ENCODE data around the gene IFFO2. TPM values are rescaled to one million over a fixed set of nuclear protein-coding genes. Genes with fewer than 3 reads are reported as not detected.

IFFO2 gene
- total RNA-seq, 4 donors from 2014 or later: 4.1 to 19.4 (median 7.3) TPM

DNA sequence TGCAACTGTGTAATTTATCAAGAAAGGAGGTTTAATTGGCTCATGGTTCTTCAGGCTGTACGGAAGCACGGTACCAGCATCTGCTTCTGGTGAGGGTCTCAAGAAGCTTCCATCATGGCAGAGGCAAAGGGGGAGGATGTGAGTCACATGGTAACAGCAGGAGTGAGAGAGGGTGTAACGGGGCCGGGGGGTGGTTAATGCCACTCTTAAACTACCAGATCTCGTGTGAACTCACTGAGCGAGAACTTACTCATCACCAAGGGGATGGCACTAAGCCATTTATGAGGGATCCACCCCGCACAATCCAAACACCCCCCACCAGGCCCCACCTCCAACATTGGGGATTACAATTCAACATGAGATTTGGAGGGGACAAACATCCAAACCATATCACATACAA is 21.0 kb upstream of the IFFO2 start:
- H3K36me3 ChIP-seq: no peaks in the 10 kb centered on the region
- H3K27me3 ChIP-seq: no peaks in the 10 kb centered on the region
- intact Hi-C loops (cut with DNase I; ENCODE audit: low total_unique reads): no loop called here
- no peak overlapping the region for H3K27ac ChIP-seq
- H3K4me3 ChIP-seq: no peak overlapping the region
- DNase-seq: no peak
- no peaks in the 10 kb centered on the region for H3K4me1 ChIP-seq
- H3K9me3 ChIP-seq: no peaks in the 10 kb centered on the region
- TF ChIP-seq POLR2A (IDR thresholded peaks at IDR 0.05): no peak
- TF ChIP-seq, protein P1, sequence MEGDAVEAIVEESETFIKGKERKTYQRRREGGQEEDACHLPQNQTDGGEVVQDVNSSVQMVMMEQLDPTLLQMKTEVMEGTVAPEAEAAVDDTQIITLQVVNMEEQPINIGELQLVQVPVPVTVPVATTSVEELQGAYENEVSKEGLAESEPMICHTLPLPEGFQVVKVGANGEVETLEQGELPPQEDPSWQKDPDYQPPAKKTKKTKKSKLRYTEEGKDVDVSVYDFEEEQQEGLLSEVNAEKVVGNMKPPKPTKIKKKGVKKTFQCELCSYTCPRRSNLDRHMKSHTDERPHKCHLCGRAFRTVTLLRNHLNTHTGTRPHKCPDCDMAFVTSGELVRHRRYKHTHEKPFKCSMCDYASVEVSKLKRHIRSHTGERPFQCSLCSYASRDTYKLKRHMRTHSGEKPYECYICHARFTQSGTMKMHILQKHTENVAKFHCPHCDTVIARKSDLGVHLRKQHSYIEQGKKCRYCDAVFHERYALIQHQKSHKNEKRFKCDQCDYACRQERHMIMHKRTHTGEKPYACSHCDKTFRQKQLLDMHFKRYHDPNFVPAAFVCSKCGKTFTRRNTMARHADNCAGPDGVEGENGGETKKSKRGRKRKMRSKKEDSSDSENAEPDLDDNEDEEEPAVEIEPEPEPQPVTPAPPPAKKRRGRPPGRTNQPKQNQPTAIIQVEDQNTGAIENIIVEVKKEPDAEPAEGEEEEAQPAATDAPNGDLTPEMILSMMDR (IDR thresholded peaks at IDR 0.05): no peak

DNA sequence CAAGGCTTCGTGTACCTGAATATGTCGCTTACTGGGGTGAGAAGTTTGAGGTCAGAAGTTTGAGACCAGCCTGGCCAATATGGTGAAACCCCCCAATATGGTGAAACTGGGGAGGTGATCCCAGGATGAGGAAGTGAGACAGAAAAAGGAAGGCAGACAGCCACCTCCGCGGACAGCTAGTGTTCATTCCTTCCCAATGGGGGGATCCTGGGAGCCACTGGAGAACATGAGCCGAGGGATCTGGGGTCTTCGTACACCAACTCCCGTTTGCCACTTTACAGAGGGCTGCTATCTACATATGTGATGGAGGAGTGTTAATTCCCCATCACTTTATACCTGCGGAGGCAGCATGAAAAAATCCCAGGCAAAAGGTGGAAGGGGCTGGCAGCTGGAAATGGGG is 19.6 kb upstream of the IFFO2 start:
- Histone ChIP-seq H3K4me3 (no peak overlapping the region), H3K27ac (no peak overlapping the region), H3K36me3 (no peaks in the 10 kb centered on the region), H3K4me1 (no peaks in the 10 kb centered on the region), H3K27me3 (no peaks in the 10 kb centered on the region), H3K9me3 (no peaks in the 10 kb centered on the region)
- intact Hi-C loops (cut with DNase I; ENCODE audit: low total_unique reads): no loop called here
- no peak for TF ChIP-seq POLR2A (IDR thresholded peaks at IDR 0.05)
- TF ChIP-seq, protein P1 (IDR thresholded peaks at IDR 0.05): no peak
- no peak for DNase-seq

DNA sequence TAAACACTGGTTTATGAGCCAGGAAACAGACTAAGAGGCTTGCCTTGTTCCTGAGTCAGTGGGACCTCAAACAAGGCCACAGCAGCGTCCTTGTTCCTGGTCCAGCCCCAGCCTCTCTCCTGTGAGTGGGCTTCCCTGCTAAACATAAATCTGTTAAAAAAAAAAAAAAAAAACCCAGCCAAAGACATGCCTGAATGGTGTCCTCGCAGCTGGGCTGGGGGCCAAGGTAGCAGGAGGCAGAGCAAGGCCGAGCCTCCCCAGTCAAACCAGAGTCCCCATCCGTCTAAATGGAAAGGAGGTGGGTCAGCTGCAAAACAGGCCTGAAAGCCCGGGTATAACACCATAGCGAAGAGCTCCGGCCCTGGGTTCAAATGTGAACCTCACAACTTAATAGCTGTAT is 18.1 kb upstream of the IFFO2 start:
- H3K36me3 ChIP-seq: no peaks in the 10 kb centered on the region
- H3K4me3 ChIP-seq: no peak overlapping the region
- TF ChIP-seq POLR2A (IDR thresholded peaks at IDR 0.05): no peak
- TF ChIP-seq, protein P1 (IDR thresholded peaks at IDR 0.05): no peak
- intact Hi-C loops (cut with DNase I; ENCODE audit: low total_unique reads): no loop called here
- no peak overlapping the region for H3K27ac ChIP-seq
- H3K4me1 ChIP-seq: no peaks in the 10 kb centered on the region
- H3K9me3 ChIP-seq: no peaks in the 10 kb centered on the region
- DNase-seq: no peak
- no peaks in the 10 kb centered on the region for H3K27me3 ChIP-seq

DNA sequence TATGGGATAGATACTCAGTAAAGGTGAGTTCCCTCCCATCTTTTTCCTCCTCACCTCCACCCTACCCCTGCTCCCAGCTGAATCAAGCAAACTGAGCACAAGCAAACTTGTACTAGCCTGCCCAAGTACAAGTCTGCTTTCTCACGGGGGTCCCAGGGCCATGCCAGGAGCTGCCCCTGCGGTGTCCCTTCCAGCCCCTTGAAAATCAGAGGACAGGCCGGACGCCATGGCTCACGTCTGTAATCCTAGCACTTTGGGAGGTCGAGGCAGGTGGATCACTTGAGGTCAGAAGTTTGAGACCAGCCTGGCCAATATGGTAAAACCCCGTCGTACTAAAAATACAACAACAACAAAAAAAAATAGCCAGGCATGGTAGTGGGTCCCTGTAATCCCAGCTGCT is 17.5 kb upstream of the IFFO2 start:
- no peaks in the 10 kb centered on the region for H3K4me1 ChIP-seq
- TF ChIP-seq, protein P1 (IDR thresholded peaks at IDR 0.05): no peak
- TF ChIP-seq POLR2A (IDR thresholded peaks at IDR 0.05): no peak
- intact Hi-C loops (cut with DNase I; ENCODE audit: low total_unique reads): no loop called here
- no peaks in the 10 kb centered on the region for H3K27me3 ChIP-seq
- no peak overlapping the region for H3K27ac ChIP-seq
- no peaks in the 10 kb centered on the region for H3K36me3 ChIP-seq
- DNase-seq: no peak
- H3K4me3 ChIP-seq: no peak overlapping the region
- no peaks in the 10 kb centered on the region for H3K9me3 ChIP-seq

DNA sequence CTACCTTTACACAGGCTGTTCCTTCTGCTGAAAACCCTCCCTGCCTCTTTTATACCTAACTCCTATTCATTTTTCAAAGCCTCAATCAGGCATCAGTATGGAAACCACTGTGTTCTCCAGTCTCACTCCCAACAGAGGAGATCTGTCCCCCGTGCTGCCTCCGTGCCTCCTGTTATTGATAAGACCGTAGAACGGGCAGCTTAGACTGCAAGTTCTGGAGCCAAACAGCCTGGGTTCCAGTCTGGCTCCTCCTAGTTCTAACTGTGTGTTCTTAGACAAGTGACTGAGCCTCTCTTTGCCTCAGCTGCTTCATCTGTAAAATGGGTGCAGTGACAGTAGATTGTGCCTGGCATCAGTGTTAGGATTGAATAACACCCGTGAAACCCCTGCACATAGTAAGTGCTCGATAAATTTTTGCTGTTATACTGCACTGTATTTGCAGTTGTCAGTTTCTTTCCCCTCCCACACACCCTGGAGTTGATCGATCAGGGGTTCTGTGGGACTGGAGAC is 17.0 kb upstream of the IFFO2 start:
- no peaks in the 10 kb centered on the region for H3K4me1 ChIP-seq
- no peaks in the 10 kb centered on the region for H3K36me3 ChIP-seq
- no peak overlapping the region for H3K27ac ChIP-seq
- no peaks in the 10 kb centered on the region for H3K9me3 ChIP-seq
- no peak overlapping the region for H3K4me3 ChIP-seq
- TF ChIP-seq, protein P1 (IDR thresholded peaks at IDR 0.05): no peak
- TF ChIP-seq POLR2A (IDR thresholded peaks at IDR 0.05): no peak
- no peaks in the 10 kb centered on the region for H3K27me3 ChIP-seq
- no peak for DNase-seq
- intact Hi-C loops (cut with DNase I; ENCODE audit: low total_unique reads): no loop called here
